ENCODE results near the gene C1orf122. TPM values are rescaled to one million over a fixed set of nuclear protein-coding genes. Genes with fewer than 3 reads are reported as not detected.

Gene C1orf122
- total RNA-seq, 2 experiments from 2014 or later = 10.9 to 13.2 TPM

GRCh38 chr1:37795340-37796125 lies 12.1 kb upstream of the C1orf122 start:
- Histone ChIP-seq H3K4me3 (ENCODE audit: low read length) (no peak overlapping the region), H3K9me3 (ENCODE audit: control insufficient read depth in 1 of 2, insufficient read depth in 1 of 2, low read length in 2 of 2) (peaks cover 0 to 13% of the 10 kb centered on the region in 2 experiments), H3K4me1 (ENCODE audit: insufficient read depth, low read length) (peaks cover 19% of the 10 kb centered on the region), H3K27ac (ENCODE audit: low read depth in 1 of 2, low read length in 2 of 2) (no peak overlapping the region), H3K36me3 (ENCODE audit: insufficient read depth, low read length) (peaks cover 8% of the 10 kb centered on the region), H3K27me3 (ENCODE audit: control insufficient read depth in 1 of 2, insufficient read depth in 2 of 2, low read length in 2 of 2) (peaks cover 12 to 20% of the 10 kb centered on the region in 2 experiments)
- CTCF ChIA-PET = no interaction called here
- Mint-ChIP-seq H3K27me3 (peaks cover 39% of the 10 kb centered on the region), H3K36me3 (ENCODE audit: low read depth) (peaks cover 17% of the 10 kb centered on the region), H3K27ac (no peak overlapping the region), H3K9me3 (no peaks in the 10 kb centered on the region), H3K4me3 (peak overlapping the region; percentile 84), H3K4me1 (ENCODE audit: low read depth) (no peaks in the 10 kb centered on the region)
- TF ChIP-seq CTCF (IDR thresholded peaks at IDR 0.05) = no peak
- DNase-seq (peak in 9 of 14 experiments; percentile 21 to 65 (median 40)), ATAC-seq (ENCODE audit: poor library complexity) (peak; percentile 66)
- POLR2A ChIA-PET = no interaction called here
- intact Hi-C loops (cut with DNase I, micrococcal nuclease) = no loop called here

GRCh38 chr1:37797750-37798345 lies 9.7 kb upstream of the C1orf122 start:
- H3K36me3 ChIP-seq (ENCODE audit: insufficient read depth, low read length) = peaks cover 21% of the 10 kb centered on the region
- Mint-ChIP-seq H3K27ac (no peak overlapping the region), H3K9me3 (no peaks in the 10 kb centered on the region), H3K4me3 (no peak overlapping the region), H3K36me3 (ENCODE audit: low read depth) (peaks cover 37% of the 10 kb centered on the region), H3K27me3 (peaks cover 16% of the 10 kb centered on the region), H3K4me1 (ENCODE audit: low read depth) (no peaks in the 10 kb centered on the region)
- ChIA-PET POLR2A (interaction anchor here (1.0 kb wide), 1 partner anchor 10 kb away, joined by 4 read pairs; the partner anchor contains the start of gene YRDC), CTCF (no interaction called here)
- H3K4me3 ChIP-seq (ENCODE audit: low read length) = no peak overlapping the region
- peaks cover 0 to 13% of the 10 kb centered on the region in 2 experiments for H3K9me3 ChIP-seq (ENCODE audit: control insufficient read depth in 1 of 2, insufficient read depth in 1 of 2, low read length in 2 of 2)
- intact Hi-C loops (cut with DNase I, micrococcal nuclease) = no loop called here
- no peak for ATAC-seq (ENCODE audit: poor library complexity)
- H3K27me3 ChIP-seq (ENCODE audit: control insufficient read depth in 1 of 2, insufficient read depth in 2 of 2, low read length in 2 of 2) = peaks cover 8% of the 10 kb centered on the region in 2 experiments
- no peak for DNase-seq
- TF ChIP-seq CTCF (IDR thresholded peaks at IDR 0.05) = no peak
- H3K4me1 ChIP-seq (ENCODE audit: insufficient read depth, low read length) = peaks cover 19% of the 10 kb centered on the region
- no peak overlapping the region for H3K27ac ChIP-seq (ENCODE audit: low read depth in 1 of 2, low read length in 2 of 2)

- no peak for TF ChIP-seq CTCF (IDR thresholded peaks at IDR 0.05)
- ATAC-seq (ENCODE audit: poor library complexity) = no peak
- Histone ChIP-seq H3K27ac (ENCODE audit: low read depth in 1 of 2, low read length in 2 of 2) (no peak overlapping the region), H3K4me1 (ENCODE audit: insufficient read depth, low read length) (peaks cover 20% of the 10 kb centered on the region), H3K36me3 (ENCODE audit: insufficient read depth, low read length) (peaks cover 60% of the 10 kb centered on the region), H3K9me3 (ENCODE audit: control insufficient read depth in 1 of 2, insufficient read depth in 1 of 2, low read length in 2 of 2) (no peaks in the 10 kb centered on the region), H3K27me3 (ENCODE audit: control insufficient read depth in 1 of 2, insufficient read depth in 2 of 2, low read length in 2 of 2) (no peaks in the 10 kb centered on the region), H3K4me3 (ENCODE audit: low read length) (no peak overlapping the region)
- Mint-ChIP-seq H3K36me3 (ENCODE audit: low read depth) (peaks cover 82% of the 10 kb centered on the region), H3K27me3 (no peaks in the 10 kb centered on the region), H3K4me3 (no peak overlapping the region), H3K27ac (no peak overlapping the region), H3K4me1 (ENCODE audit: low read depth) (peaks cover 20% of the 10 kb centered on the region), H3K9me3 (no peaks in the 10 kb centered on the region)
- ChIA-PET CTCF (no interaction called here), POLR2A (no interaction called here)
- no peak for DNase-seq
- intact Hi-C loops (cut with DNase I, micrococcal nuclease) = no loop called here
These were observed 5.2 kb upstream of the C1orf122 start for GRCh38 chr1:37802439-37802838.

All from CD4-positive, alpha-beta T cell (primary cell).